ENCODE results near the gene PYCR2. TPM values are rescaled to one million over a fixed set of nuclear protein-coding genes. Genes with fewer than 3 reads are reported as not detected.

PYCR2 gene
- total RNA-seq, 1 donor = 34.3 TPM

DNA sequence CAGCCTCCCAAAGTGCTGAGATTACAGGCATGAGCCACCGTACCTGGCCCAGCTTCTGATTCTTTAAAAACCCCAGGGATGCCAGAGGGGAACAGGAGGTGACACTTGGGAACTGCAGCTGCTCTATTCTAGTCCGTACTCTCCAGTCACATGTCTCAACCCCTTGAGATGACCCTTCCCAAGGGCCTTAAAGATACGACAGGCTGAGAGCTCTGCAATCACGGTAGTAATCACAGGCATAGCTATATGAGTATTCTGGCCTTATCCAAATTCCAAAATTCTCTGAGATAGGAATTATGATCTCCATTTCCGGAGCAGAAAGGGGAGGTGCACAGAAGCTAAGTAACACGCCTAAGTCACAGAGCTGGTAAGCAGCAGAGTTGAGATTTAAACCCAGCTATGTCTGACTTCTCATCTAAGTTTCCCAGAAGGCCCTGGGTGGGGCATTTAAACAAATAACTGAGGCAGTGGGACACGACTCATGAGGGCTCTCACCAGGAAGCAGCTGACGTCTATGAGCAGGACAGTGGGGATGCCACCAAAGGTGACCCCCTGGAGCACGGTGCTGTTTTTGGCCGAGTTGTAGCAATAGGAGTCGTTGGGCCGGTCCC is 47.0 kb downstream of the PYCR2 start:
- H3K4me3 ChIP-seq (ENCODE audit: low read depth, low read length) = no peak overlapping the region
- TF ChIP-seq, protein P1, sequence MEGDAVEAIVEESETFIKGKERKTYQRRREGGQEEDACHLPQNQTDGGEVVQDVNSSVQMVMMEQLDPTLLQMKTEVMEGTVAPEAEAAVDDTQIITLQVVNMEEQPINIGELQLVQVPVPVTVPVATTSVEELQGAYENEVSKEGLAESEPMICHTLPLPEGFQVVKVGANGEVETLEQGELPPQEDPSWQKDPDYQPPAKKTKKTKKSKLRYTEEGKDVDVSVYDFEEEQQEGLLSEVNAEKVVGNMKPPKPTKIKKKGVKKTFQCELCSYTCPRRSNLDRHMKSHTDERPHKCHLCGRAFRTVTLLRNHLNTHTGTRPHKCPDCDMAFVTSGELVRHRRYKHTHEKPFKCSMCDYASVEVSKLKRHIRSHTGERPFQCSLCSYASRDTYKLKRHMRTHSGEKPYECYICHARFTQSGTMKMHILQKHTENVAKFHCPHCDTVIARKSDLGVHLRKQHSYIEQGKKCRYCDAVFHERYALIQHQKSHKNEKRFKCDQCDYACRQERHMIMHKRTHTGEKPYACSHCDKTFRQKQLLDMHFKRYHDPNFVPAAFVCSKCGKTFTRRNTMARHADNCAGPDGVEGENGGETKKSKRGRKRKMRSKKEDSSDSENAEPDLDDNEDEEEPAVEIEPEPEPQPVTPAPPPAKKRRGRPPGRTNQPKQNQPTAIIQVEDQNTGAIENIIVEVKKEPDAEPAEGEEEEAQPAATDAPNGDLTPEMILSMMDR (IDR thresholded peaks at IDR 0.05; ENCODE audit: insufficient read depth, low read length) = no peak
- DNase-seq (ENCODE audit: low read depth) = no peak

DNA sequence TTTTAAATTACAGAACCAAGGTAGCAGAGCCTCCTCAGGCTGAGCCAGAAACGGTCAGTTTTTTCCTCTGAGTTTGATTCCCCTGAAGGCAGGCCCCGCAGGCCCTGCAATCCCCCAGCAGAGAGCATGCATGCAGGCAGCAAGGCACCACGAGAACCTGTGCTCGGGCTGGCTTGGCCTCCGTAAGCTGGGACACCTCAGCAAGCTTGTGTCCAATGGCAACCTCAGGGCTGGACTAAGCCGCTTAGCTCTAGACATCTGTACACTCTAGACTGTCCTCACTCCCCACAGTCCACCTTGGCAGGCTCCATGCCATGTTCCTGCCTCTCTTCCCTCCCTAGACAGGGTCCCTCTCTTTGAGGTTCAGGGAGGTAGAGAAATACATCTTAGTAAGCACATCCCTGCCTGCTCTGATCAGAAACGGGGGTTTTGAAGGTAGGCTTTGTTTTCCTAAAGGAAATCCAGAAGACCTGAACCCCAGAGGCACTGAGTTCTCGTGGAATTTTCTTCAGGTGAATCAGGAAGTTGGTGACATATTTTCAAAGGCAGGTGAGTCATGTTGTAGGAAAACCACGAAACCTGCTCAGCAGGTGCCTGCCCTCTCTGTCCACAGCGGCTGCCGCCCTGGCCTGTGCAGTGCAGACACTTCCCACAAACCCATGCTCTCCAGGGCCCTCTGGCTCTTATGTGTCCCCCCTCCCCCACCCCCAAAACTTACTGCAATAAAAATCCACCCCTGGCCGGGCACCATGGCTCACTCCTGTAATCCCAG is 48.8 kb downstream of the PYCR2 start:
- TF ChIP-seq, protein P1 (IDR thresholded peaks at IDR 0.05; ENCODE audit: insufficient read depth, low read length) = no peak
- no peak for DNase-seq (ENCODE audit: low read depth)
- no peak overlapping the region for H3K4me3 ChIP-seq (ENCODE audit: low read depth, low read length)

DNA sequence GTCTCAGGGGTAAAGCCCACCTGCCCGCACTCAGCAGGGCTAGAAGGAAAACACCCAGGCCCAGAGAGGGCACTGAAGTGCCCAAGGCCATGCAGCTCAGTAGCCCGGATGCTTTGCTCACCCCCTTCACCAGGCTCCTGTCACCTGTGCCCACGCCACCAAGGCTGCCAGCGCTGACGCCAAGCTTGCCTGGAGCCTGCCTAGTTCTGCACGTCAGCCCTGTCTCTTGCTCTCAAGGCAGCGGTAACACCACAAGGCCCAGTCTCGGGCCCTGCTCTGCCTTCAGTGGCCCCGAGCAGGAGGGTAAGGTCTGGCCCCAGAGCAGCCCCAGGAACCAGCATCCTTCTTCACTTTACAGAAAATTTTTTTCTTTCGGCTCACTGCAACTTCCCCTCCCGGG is 49.6 kb downstream of the PYCR2 start:
- DNase-seq (ENCODE audit: low read depth) = no peak
- TF ChIP-seq, protein P1 (IDR thresholded peaks at IDR 0.05; ENCODE audit: insufficient read depth, low read length) = no peak
- no peak overlapping the region for H3K4me3 ChIP-seq (ENCODE audit: low read depth, low read length)

DNA sequence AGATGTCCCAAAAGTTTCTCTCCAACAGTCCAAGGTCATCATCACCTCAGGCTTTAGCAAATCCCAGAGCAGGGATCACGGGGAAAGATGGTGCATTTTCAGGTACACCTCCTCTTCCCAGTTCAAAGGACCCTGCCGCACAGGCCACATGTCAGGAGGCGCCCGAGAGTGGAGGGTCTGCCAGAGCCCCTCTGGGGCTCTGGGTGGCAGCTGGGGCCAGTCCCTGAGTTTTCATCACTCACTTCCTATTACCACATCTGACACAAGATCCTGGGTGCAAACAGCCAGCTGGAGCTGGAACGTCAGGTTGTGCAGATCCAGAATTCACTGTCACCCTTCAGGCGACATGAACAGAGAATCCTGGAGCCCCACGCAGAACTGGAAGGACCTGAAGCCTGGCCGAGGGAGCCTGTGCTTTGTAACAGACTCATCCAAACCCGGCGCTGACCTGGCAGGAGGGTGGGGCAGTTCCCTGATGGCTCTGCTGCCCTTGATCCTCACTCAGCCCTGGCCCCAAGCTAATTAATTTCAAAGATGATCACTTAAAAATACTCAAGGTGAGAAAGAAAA is 50.7 kb downstream of the PYCR2 start:
- TF ChIP-seq, protein P1 (IDR thresholded peaks at IDR 0.05; ENCODE audit: insufficient read depth, low read length) = no peak
- DNase-seq (ENCODE audit: low read depth) = no peak
- no peak overlapping the region for H3K4me3 ChIP-seq (ENCODE audit: low read depth, low read length)

DNA sequence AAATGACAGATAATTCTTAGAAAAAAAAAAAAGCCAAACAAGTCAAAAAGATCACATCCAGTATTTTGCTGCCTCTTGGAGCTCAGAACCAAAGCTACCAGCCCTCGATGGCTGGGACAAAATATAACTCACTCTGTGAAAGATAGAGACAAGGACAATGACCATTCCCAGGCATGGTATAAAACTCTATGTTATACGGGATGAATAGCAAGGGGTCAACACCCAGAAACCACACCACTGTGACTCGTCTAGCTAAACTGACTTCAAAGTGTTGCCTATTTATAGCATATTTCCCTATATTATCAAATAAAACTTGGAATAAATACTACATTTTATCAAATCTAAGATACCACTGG is 52.0 kb downstream of the PYCR2 start:
- DNase-seq (ENCODE audit: low read depth) = no peak
- H3K4me3 ChIP-seq (ENCODE audit: low read depth, low read length) = no peak overlapping the region
- TF ChIP-seq, protein P1 (IDR thresholded peaks at IDR 0.05; ENCODE audit: insufficient read depth, low read length) = no peak

DNA sequence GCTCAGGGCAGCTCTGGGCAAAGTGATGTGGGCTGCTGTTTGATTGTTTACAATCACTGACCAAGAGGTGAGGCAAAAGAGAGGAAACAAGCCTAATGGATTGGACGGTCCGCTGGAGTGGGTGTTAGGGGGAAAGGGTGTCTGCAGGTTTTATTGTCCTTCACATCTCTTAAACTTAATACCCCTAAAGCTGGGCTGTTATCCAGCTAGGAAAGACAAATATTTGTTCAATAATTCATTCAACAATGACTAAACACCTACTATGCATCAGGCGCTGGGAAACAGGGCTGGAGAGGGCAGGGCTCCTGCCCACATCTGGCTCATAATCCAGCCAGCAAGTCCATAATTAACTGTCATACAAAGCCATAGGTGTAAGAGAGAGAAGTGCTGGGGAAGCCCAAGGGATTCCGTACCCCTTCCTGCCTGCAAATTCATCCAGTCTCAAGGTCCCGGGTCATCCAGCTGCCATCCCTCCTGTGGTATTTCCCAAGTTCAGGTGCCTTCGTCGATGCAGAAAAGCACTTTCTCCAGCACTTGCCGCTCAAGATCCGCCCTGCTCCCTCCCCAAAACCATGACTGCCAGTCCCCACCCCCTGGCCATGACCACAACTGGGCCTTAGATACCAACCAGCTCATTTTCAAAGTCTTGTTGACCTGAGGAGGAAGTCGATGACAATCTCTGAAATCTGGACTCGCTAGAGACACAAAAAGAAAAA is 52.5 kb downstream of the PYCR2 start:
- H3K4me3 ChIP-seq (ENCODE audit: low read depth, low read length) = no peak overlapping the region
- TF ChIP-seq, protein P1 (IDR thresholded peaks at IDR 0.05; ENCODE audit: insufficient read depth, low read length) = no peak
- no peak for DNase-seq (ENCODE audit: low read depth)

All from fibroblast of the aortic adventitia (primary cell).